GM19397 (cell line): ENCODE measurements around the gene TP73.
"Not testable (repeated sequence)": the region's sequence is repeated elsewhere in the genome, so short reads cannot be mapped to it uniquely, and the experiment has no call there.

Experiments
- ATAC-seq: cut with Tn5 transposase; IDR thresholded peaks from one replicate; pipeline ENCODE4 v1.9.1; 2021; ENCODE audit warnings: mild to moderate bottlenecking, moderate library complexity; ENCODE audit not compliant: unreplicated experiment

The TP73 gene

GRCh38 chr1:3618531-3618880 is 33.8 kb upstream of the TP73 start:
- ATAC-seq: no peak

- ATAC-seq: no peak
These were observed 33.2 kb upstream of the TP73 start for GRCh38 chr1:3618881-3619671.

- no peak for ATAC-seq
These were observed 31.6 kb upstream of the TP73 start for GRCh38 chr1:3620708-3621107.

- not testable (repeated sequence) for ATAC-seq
These were observed 31.1 kb upstream of the TP73 start for GRCh38 chr1:3621151-3621671.

GRCh38 chr1:3622102-3622501 is 30.2 kb upstream of the TP73 start:
- ATAC-seq: not testable (repeated sequence)

GRCh38 chr1:3623441-3624199 is 28.7 kb upstream of the TP73 start:
- no peak for ATAC-seq

- ATAC-seq: peak; percentile 90
These were observed 27.8 kb upstream of the TP73 start, which contains the start of gene TPRG1L for GRCh38 chr1:3624200-3625136. Gene TPRG1L, plus strand, starts transcription at chr1:3625015. Its CDS starts 58 bp downstream, at chr1:3625073.

GRCh38 chr1:3625151-3625907 is 27.0 kb upstream of the TP73 start:
- ATAC-seq: peak; percentile 12

- ATAC-seq: no peak
These were observed 26.3 kb upstream of the TP73 start for GRCh38 chr1:3626025-3626424.

- ATAC-seq: no peak
These were observed 24.6 kb upstream of the TP73 start for GRCh38 chr1:3627515-3628253.

GRCh38 chr1:3628445-3628844 is 23.9 kb upstream of the TP73 start:
- ATAC-seq: no peak

- no peak for ATAC-seq
These were observed 22.7 kb upstream of the TP73 start for GRCh38 chr1:3629561-3630160.

- no peak for ATAC-seq
These were observed 22.1 kb upstream of the TP73 start for GRCh38 chr1:3630161-3630611.

- ATAC-seq: no peak
These were observed 21.4 kb upstream of the TP73 start for GRCh38 chr1:3630914-3631313.

- no peak for ATAC-seq
These were observed 20.7 kb upstream of the TP73 start for GRCh38 chr1:3631320-3632260.

- no peak for ATAC-seq
These were observed 20.0 kb upstream of the TP73 start for GRCh38 chr1:3632298-3632697.

- ATAC-seq: no peak
These were observed 19.5 kb upstream of the TP73 start for GRCh38 chr1:3632716-3633343.
